Thoracic aorta (tissue), 2 donors: ENCODE data around the gene ADPGK. TPM values are rescaled to one million over a fixed set of nuclear protein-coding genes. Genes with fewer than 3 reads are reported as not detected.

ENCODE experiments used
- ATAC-seq: fragments of 150-250 bp; one replicate; pipeline ENCODE4 v1.8.0; 2017; ENCODE audit warnings: low read depth; ENCODE audit not compliant: insufficient number of reproducible peaks, low FRiP score
- DNase-seq: peaks from one replicate; pipeline ENCODE4 v3.0.0-alpha.2; 2020; ENCODE audit warnings: low spot score
- H3K27ac ChIP-seq, 2 donors: fragments of 200-600 bp; sonication (generic); 1 replicate in 1 of 2; 2 replicates in 1 of 2; pipeline ENCODE4 v1.5.1; 2016; ENCODE audit warnings: mild to moderate bottlenecking in 2 of 2, moderate library complexity in 2 of 2
- H3K27me3 ChIP-seq: fragments of 200-600 bp; sonication (generic); replicated peaks from 2 replicates; pipeline ENCODE4 v1.6.0; 2016; ENCODE audit warnings: mild to moderate bottlenecking; ENCODE audit not compliant: insufficient read depth
- H3K36me3 ChIP-seq: fragments of 200-600 bp; sonication (generic); one replicate; pipeline ENCODE4 v1.5.1; 2016
- H3K4me1 ChIP-seq, 2 donors: fragments of 200-600 bp; sonication (generic); 1 replicate in 1 of 2; 2 replicates in 1 of 2; pipeline versions ENCODE4 v1.5.1 to v1.6.0; 2016; ENCODE audit warnings: low read depth in 2 of 2, mild to moderate bottlenecking in 1 of 2; ENCODE audit not compliant: control insufficient read depth in 1 of 2
- H3K4me3 ChIP-seq: fragments of 200-600 bp; sonication (generic); 2 replicates; pipeline ENCODE4 v1.5.1; 2016; ENCODE audit warnings: mild to moderate bottlenecking
- H3K9me3 ChIP-seq: fragments of 200-600 bp; sonication (generic); 2 replicates; pipeline ENCODE4 v1.5.1; 2016
- CTCF ChIP-seq: fragments of 200-600 bp; sonication (generic); IDR thresholded peaks from one replicate; pipeline ENCODE4 v1.5.1; 2019; ENCODE audit warnings: antibody characterized with exemption
- total RNA-seq, 2 donors: library from RNA; depleted of rRNA; stranded (reverse); fragments of >200 nt; gene quantifications; one replicate each; pipeline versions ENCODE4 v1.1.0 to v1.2.3, GENCODE V29; 2016

The ADPGK gene
- total RNA-seq, 2 donors from 2014 or later: 47.8 to 81.2 TPM

GRCh38 chr15:72796515-72797337 is 13.2 kb upstream of the ADPGK start:
- Histone ChIP-seq H3K36me3 (no peaks in the 10 kb centered on the region), H3K27ac (no peak overlapping the region), H3K4me3 (peak overlapping the region; percentile 85), H3K4me1 (peaks cover 2 to 9% of the 10 kb centered on the region in 2 donors), H3K27me3 (no peaks in the 10 kb centered on the region), H3K9me3 (no peaks in the 10 kb centered on the region)
- peak; percentile 49 for TF ChIP-seq CTCF
- DNase-seq (no peak), ATAC-seq (peak; percentile 37)

- ATAC-seq (no peak), DNase-seq (no peak)
- Histone ChIP-seq H3K27me3 (no peaks in the 10 kb centered on the region), H3K4me1 (peaks cover 2 to 9% of the 10 kb centered on the region in 2 donors), H3K4me3 (peak overlapping the region; percentile 85), H3K27ac (no peak overlapping the region), H3K9me3 (no peaks in the 10 kb centered on the region), H3K36me3 (no peaks in the 10 kb centered on the region)
- TF ChIP-seq CTCF: no peak
Measured at GRCh38 chr15:72796210-72796514, 12.6 kb upstream of the ADPGK start.

GRCh38 chr15:72793766-72794660 is 10.5 kb upstream of the ADPGK start:
- Histone ChIP-seq H3K4me1 (peaks cover 2 to 9% of the 10 kb centered on the region in 2 donors), H3K27me3 (no peaks in the 10 kb centered on the region), H3K36me3 (no peaks in the 10 kb centered on the region), H3K9me3 (no peaks in the 10 kb centered on the region), H3K4me3 (no peak overlapping the region), H3K27ac (no peak overlapping the region)
- no peak for ATAC-seq
- no peak for TF ChIP-seq CTCF
- DNase-seq: no peak

- no peak overlapping the region for H3K4me3 ChIP-seq
- DNase-seq (no peak), ATAC-seq (no peak)
- no peaks in the 10 kb centered on the region for H3K27me3 ChIP-seq
- no peak overlapping the region for H3K27ac ChIP-seq
- H3K4me1 ChIP-seq: peaks cover 2 to 15% of the 10 kb centered on the region in 2 donors
- no peaks in the 10 kb centered on the region for H3K36me3 ChIP-seq
- no peak for TF ChIP-seq CTCF
- H3K9me3 ChIP-seq: no peaks in the 10 kb centered on the region
Measured at GRCh38 chr15:72792431-72792830, 8.9 kb upstream of the ADPGK start.

- ATAC-seq (no peak), DNase-seq (no peak)
- peaks cover 0 to 13% of the 10 kb centered on the region in 2 donors for H3K4me1 ChIP-seq
- H3K9me3 ChIP-seq: no peaks in the 10 kb centered on the region
- H3K27me3 ChIP-seq: no peaks in the 10 kb centered on the region
- no peak overlapping the region for H3K27ac ChIP-seq
- H3K36me3 ChIP-seq: no peaks in the 10 kb centered on the region
- H3K4me3 ChIP-seq: no peak overlapping the region
- no peak for TF ChIP-seq CTCF
Measured at GRCh38 chr15:72790302-72790910, 6.8 kb upstream of the ADPGK start.
